SK-MEL-5 (cell line): ENCODE measurements around the gene SUMO2. TPM values are rescaled to one million over a fixed set of nuclear protein-coding genes. Genes with fewer than 3 reads are reported as not detected.

ENCODE experiments used
- small RNA-seq, 2 experiments: library from RNA; depleted of rRNA; stranded (forward); fragments of <200 nt; gene quantifications; one replicate each; pipeline ENCODE3, GENCODE V24; 2014
- total RNA-seq: library from RNA; depleted of rRNA; stranded (reverse); fragments of >200 nt; shearing (Covaris generic); gene quantifications from 2 replicates; pipeline ENCODE4 v1.2.3, GENCODE V29; 2014; rRNA removed

SUMO2 gene
- total RNA-seq, 1 experiment from 2014 or later = 206 TPM

Small RNA genes lying within 50 kb of the gene (small RNA-seq; reads per million reads assigned to genes)
- gene RF00019 = 0 reads per million in 2 experiments

Other genes starting within 250 kb of the SUMO2 start
- not detected in 2 replicates for gene OTOP3, start 247.1 kb downstream of the SUMO2 start, total RNA-seq
- 0.21 TPM in 1 of 2 replicates, not detected in the other for gene HID1, start 210.2 kb downstream of the SUMO2 start, total RNA-seq
- gene CDR2L, start 195.3 kb downstream of the SUMO2 start, total RNA-seq = 3.2 and 3.9 TPM in 2 replicates
- 92.6 and 96.0 TPM in 2 replicates for gene MRPL58, start 170.3 kb downstream of the SUMO2 start, total RNA-seq
- 557 and 623 TPM in 2 replicates for gene ATP5PD, start 136.0 kb downstream of the SUMO2 start, total RNA-seq
- 23.3 and 26.6 TPM in 2 replicates for gene KCTD2, start 135.7 kb downstream of the SUMO2 start, total RNA-seq
- 0.19 TPM in 1 of 2 replicates, not detected in the other for gene SLC16A5, start 95.0 kb downstream of the SUMO2 start, total RNA-seq
- 4.9 and 5.4 TPM in 2 replicates for gene ARMC7, start 73.0 kb downstream of the SUMO2 start, total RNA-seq
- 44.5 and 46.7 TPM in 2 replicates for gene NT5C, start 51.2 kb downstream of the SUMO2 start, total RNA-seq
- 148 and 158 TPM in 2 replicates for gene JPT1, start 28.4 kb downstream of the SUMO2 start, total RNA-seq
- gene NUP85, start 22.7 kb upstream of the SUMO2 start, total RNA-seq = 46.0 and 49.4 TPM in 2 replicates
- 15.7 and 17.4 TPM in 2 replicates for gene GGA3, start 78.6 kb upstream of the SUMO2 start, total RNA-seq
- gene MRPS7, start 78.9 kb upstream of the SUMO2 start, total RNA-seq = 184 and 188 TPM in 2 replicates
- gene MIF4GD, start 88.3 kb upstream of the SUMO2 start, total RNA-seq = 20.8 and 22.9 TPM in 2 replicates
- gene SLC25A19, start 106.5 kb upstream of the SUMO2 start, total RNA-seq = 18.1 and 21.0 TPM in 2 replicates
- 146 and 154 TPM in 2 replicates for gene GRB2, start 222.7 kb upstream of the SUMO2 start, total RNA-seq